Loucy (cell line): ENCODE results near the gene MACROD2.

Experiments used
- CTCF ChIP-seq: fragments of 200-600 bp; sonication (generic); conservative IDR thresholded peaks from 2 replicates; pipeline ENCODE4 v1.5.1; 2014; ENCODE audit warnings: mild to moderate bottlenecking, antibody characterized with exemption, low read length
- EZH2phosphoT487 ChIP-seq: fragments of 200-600 bp; IDR thresholded peaks from 2 replicates; pipeline ENCODE4 v1.6.1; 2018; ENCODE audit warnings: antibody characterized with exemption, mild to moderate bottlenecking, moderate library complexity, borderline replicate concordance

GRCh38 chr20:15902493-15902892, 1907.2 kb downstream of the MACROD2 start:
- TF ChIP-seq EZH2phosphoT487 (no peak), CTCF (peak; percentile 56)
